WTC11 (cell line): Measurements from ENCODE around the gene ARHGEF25. TPM values are rescaled to one million over a fixed set of nuclear protein-coding genes. Genes with fewer than 3 reads are reported as not detected.
"Not testable (repeated sequence)": the region's sequence is repeated elsewhere in the genome, so short reads cannot be mapped to it uniquely, and the experiment has no call there.

Experiments
- ATAC-seq: fragments of 200-7000 bp; cut with Tn5 transposase; 2 replicates; pipeline ENCODE4 v1.10.0; 2021; ENCODE audit warnings: mild to moderate bottlenecking, moderate library complexity
- CTCF ChIA-PET: fragments of 300-600 bp; sonication (Branson Sonifier 250); formaldehyde crosslinking; loops from one replicate; lab custom pipeline; 2021; ENCODE audit warnings: antibody characterized with exemption; lab: Charles Lee
- POLR2A ChIA-PET: fragments of 350-600 bp; sonication (Branson Sonifier 250); formaldehyde crosslinking; loops from one replicate; lab custom pipeline; 2021; ENCODE audit warnings: antibody characterized with exemption; lab: Charles Lee
- DNase-seq: peaks from one replicate; pipeline ENCODE4 v3.0.0; 2021; ENCODE audit warnings: low spot score
- H3K27ac Mint-ChIP-seq: 2 replicates; pipeline ENCODE4 v1.8.0; 2021; ENCODE audit warnings: mixed read lengths
- H3K27me3 Mint-ChIP-seq: 2 replicates; pipeline ENCODE4 v1.8.0; 2021; ENCODE audit warnings: low read depth, mild to moderate bottlenecking, moderate library complexity, mixed read lengths
- H3K36me3 Mint-ChIP-seq: 2 replicates; pipeline ENCODE4 v1.8.0; 2021; ENCODE audit warnings: mixed read lengths
- H3K4me1 Mint-ChIP-seq: 2 replicates; pipeline ENCODE4 v1.8.0; 2022; ENCODE audit warnings: mixed read lengths
- H3K4me3 Mint-ChIP-seq: 2 replicates; pipeline ENCODE4 v1.8.0; 2021; ENCODE audit warnings: mild to moderate bottlenecking, moderate library complexity, mixed read lengths
- H3K9me3 Mint-ChIP-seq: 2 replicates; pipeline ENCODE4 v1.8.0; 2021; ENCODE audit warnings: mixed read lengths
- E2F4 ChIP-seq: sonication (generic); formaldehyde crosslinking; IDR thresholded peaks from 2 replicates; pipeline ENCODE4 v1.8.1; 2022; ENCODE audit warnings: low read depth, mild to moderate bottlenecking, moderate library complexity, missing genetic modification reagents, borderline replicate concordance
- E2F5 ChIP-seq: sonication (generic); formaldehyde crosslinking; IDR thresholded peaks from 2 replicates; pipeline ENCODE4 v1.8.1; 2022; ENCODE audit warnings: mild to moderate bottlenecking, moderate library complexity, missing genetic modification reagents
- HMGA2 ChIP-seq: fragments of 250-450 bp; sonication (Bioruptor Pico); IDR thresholded peaks from 2 replicates; pipeline ENCODE4 v1.4.0; 2021; ENCODE audit warnings: mild to moderate bottlenecking, moderate library complexity
- NFYB ChIP-seq: sonication (generic); formaldehyde crosslinking; conservative IDR thresholded peaks from 2 replicates; pipeline ENCODE4 v1.8.0; 2022; ENCODE audit warnings: low read depth, missing genetic modification reagents
- ZNF219 ChIP-seq: sonication (generic); formaldehyde crosslinking; IDR thresholded peaks from 2 replicates; pipeline ENCODE4 v1.8.0; 2023; ENCODE audit warnings: missing genetic modification reagents, mild to moderate bottlenecking, borderline replicate concordance
- ZNF281 ChIP-seq: sonication (generic); formaldehyde crosslinking; IDR thresholded peaks from 2 replicates; pipeline ENCODE4 v1.8.0; 2023; ENCODE audit warnings: mild to moderate bottlenecking, missing genetic modification reagents
- ZNF317 ChIP-seq: sonication (generic); formaldehyde crosslinking; IDR thresholded peaks from 2 replicates; pipeline ENCODE4 v1.8.1; 2023; ENCODE audit warnings: low read depth, mild to moderate bottlenecking, moderate library complexity, missing genetic modification reagents, borderline replicate concordance
- total RNA-seq: library from RNA; stranded (reverse); gene quantifications from 3 replicates; pipeline ENCODE4 v1.2.3, GENCODE V29; 2021
- TF ChIP-seq, protein P1 (sequence below): fragments of 250-450 bp; sonication (Bioruptor Pico); IDR thresholded peaks from 2 replicates; pipeline ENCODE4 v1.9.0; 2021; ENCODE audit warnings: mild to moderate bottlenecking, borderline replicate concordance
- TF ChIP-seq, protein P2 (sequence below): sonication (generic); formaldehyde crosslinking; IDR thresholded peaks from 2 replicates; pipeline ENCODE4 v1.8.1; 2023; ENCODE audit warnings: mild to moderate bottlenecking, missing genetic modification reagents

Gene ARHGEF25
- total RNA-seq, 1 experiment from 2014 or later: 11.9 TPM

GRCh38 chr12:57641699-57642442 lies 30.6 kb downstream of the ARHGEF25 start:
- ATAC-seq: no peak
- no peak overlapping the region for H3K4me3 Mint-ChIP-seq
- no peak overlapping the region for H3K27ac Mint-ChIP-seq
- no peak for DNase-seq
- ChIA-PET POLR2A (no interaction called here), CTCF (interaction anchor here (0.9 to 1.9 kb wide), 7 partner anchors 9 to 94 kb away, joined by 3 to 14 read pairs (median 3); partner anchors contain the start of genes B4GALNT1, DTX3 and OS9)
- H3K27me3 Mint-ChIP-seq: peaks cover 37% of the 10 kb centered on the region
- peaks cover 17% of the 10 kb centered on the region for H3K4me1 Mint-ChIP-seq
- TF ChIP-seq NFYB (CRISPR knock-in tag) (no peak), ZNF281 (CRISPR knock-in tag) (no peak), HMGA2 (CRISPR knock-in tag) (no peak), ZNF219 (CRISPR knock-in tag) (no peak)
- TF ChIP-seq, protein P1, sequence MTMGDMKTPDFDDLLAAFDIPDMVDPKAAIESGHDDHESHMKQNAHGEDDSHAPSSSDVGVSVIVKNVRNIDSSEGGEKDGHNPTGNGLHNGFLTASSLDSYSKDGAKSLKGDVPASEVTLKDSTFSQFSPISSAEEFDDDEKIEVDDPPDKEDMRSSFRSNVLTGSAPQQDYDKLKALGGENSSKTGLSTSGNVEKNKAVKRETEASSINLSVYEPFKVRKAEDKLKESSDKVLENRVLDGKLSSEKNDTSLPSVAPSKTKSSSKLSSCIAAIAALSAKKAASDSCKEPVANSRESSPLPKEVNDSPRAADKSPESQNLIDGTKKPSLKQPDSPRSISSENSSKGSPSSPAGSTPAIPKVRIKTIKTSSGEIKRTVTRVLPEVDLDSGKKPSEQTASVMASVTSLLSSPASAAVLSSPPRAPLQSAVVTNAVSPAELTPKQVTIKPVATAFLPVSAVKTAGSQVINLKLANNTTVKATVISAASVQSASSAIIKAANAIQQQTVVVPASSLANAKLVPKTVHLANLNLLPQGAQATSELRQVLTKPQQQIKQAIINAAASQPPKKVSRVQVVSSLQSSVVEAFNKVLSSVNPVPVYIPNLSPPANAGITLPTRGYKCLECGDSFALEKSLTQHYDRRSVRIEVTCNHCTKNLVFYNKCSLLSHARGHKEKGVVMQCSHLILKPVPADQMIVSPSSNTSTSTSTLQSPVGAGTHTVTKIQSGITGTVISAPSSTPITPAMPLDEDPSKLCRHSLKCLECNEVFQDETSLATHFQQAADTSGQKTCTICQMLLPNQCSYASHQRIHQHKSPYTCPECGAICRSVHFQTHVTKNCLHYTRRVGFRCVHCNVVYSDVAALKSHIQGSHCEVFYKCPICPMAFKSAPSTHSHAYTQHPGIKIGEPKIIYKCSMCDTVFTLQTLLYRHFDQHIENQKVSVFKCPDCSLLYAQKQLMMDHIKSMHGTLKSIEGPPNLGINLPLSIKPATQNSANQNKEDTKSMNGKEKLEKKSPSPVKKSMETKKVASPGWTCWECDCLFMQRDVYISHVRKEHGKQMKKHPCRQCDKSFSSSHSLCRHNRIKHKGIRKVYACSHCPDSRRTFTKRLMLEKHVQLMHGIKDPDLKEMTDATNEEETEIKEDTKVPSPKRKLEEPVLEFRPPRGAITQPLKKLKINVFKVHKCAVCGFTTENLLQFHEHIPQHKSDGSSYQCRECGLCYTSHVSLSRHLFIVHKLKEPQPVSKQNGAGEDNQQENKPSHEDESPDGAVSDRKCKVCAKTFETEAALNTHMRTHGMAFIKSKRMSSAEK (CRISPR knock-in tag): no peak
- H3K9me3 Mint-ChIP-seq: peaks cover 35% of the 10 kb centered on the region
- peaks cover 23% of the 10 kb centered on the region for H3K36me3 Mint-ChIP-seq

- peaks cover 23% of the 10 kb centered on the region for H3K36me3 Mint-ChIP-seq
- H3K27me3 Mint-ChIP-seq: peaks cover 12% of the 10 kb centered on the region
- POLR2A ChIA-PET, DNase-seq, CTCF ChIA-PET, H3K4me3 Mint-ChIP-seq, ATAC-seq, H3K27ac Mint-ChIP-seq: not testable (repeated sequence)
- peaks cover 10% of the 10 kb centered on the region for H3K4me1 Mint-ChIP-seq
- peaks cover 31% of the 10 kb centered on the region for H3K9me3 Mint-ChIP-seq
Measured at GRCh38 chr12:57645990-57646658, 34.9 kb downstream of the ARHGEF25 start.

- H3K27ac Mint-ChIP-seq, DNase-seq, CTCF ChIA-PET, POLR2A ChIA-PET, H3K4me3 Mint-ChIP-seq, ATAC-seq, H3K4me1 Mint-ChIP-seq, H3K27me3 Mint-ChIP-seq: not testable (repeated sequence)
- Mint-ChIP-seq H3K9me3 (peaks cover 26% of the 10 kb centered on the region), H3K36me3 (peaks cover 23% of the 10 kb centered on the region)
Measured at GRCh38 chr12:57646659-57647049, 35.4 kb downstream of the ARHGEF25 start.

- Mint-ChIP-seq H3K36me3 (peaks cover 16% of the 10 kb centered on the region), H3K4me3 (no peak overlapping the region), H3K4me1 (no peaks in the 10 kb centered on the region), H3K9me3 (peaks cover 47% of the 10 kb centered on the region), H3K27me3 (peaks cover 41% of the 10 kb centered on the region), H3K27ac (no peak overlapping the region)
- DNase-seq (no peak), ATAC-seq (no peak)
- POLR2A ChIA-PET: no interaction called here
- CTCF ChIA-PET: no interaction called here
- TF ChIP-seq, protein P2, sequence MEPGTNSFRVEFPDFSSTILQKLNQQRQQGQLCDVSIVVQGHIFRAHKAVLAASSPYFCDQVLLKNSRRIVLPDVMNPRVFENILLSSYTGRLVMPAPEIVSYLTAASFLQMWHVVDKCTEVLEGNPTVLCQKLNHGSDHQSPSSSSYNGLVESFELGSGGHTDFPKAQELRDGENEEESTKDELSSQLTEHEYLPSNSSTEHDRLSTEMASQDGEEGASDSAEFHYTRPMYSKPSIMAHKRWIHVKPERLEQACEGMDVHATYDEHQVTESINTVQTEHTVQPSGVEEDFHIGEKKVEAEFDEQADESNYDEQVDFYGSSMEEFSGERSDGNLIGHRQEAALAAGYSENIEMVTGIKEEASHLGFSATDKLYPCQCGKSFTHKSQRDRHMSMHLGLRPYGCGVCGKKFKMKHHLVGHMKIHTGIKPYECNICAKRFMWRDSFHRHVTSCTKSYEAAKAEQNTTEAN: no peak
- TF ChIP-seq ZNF281 (CRISPR knock-in tag) (no peak), E2F4 (CRISPR knock-in tag) (no peak), E2F5 (no peak), ZNF317 (CRISPR knock-in tag) (no peak)
Measured at GRCh38 chr12:57654042-57654441, 42.8 kb downstream of the ARHGEF25 start.
